OCI-LY7 (cell line): Measurements from ENCODE around the gene COPZ2. TPM values are rescaled to one million over a fixed set of nuclear protein-coding genes. Genes with fewer than 3 reads are reported as not detected.

Source experiments
- BruUV-seq: library from RNA; stranded (reverse); fragments of 400-500 nt; replicated peaks from 2 replicates; lab custom pipeline; 2021; lab: Mats Ljungman, UMichigan
- CTCF ChIA-PET: fragments of 300-600 bp; sonication (Branson Sonifier 250); formaldehyde crosslinking; loops from one replicate; lab custom pipeline; 2022; ENCODE audit warnings: antibody characterized with exemption; ENCODE audit not compliant: unreplicated experiment; lab: Charles Lee
- POLR2A ChIA-PET: fragments of 300-600 bp; sonication (Branson Sonifier 250); formaldehyde crosslinking; loops from one replicate; lab custom pipeline; 2022; ENCODE audit warnings: antibody characterized with exemption; lab: Charles Lee
- DNase-seq: peaks from one replicate; pipeline ENCODE4 v3.0.0-alpha.2; 2015; ENCODE audit warnings: low spot score
- H2AFZ ChIP-seq: fragments of 200-600 bp; sonication (generic), shearing (Covaris generic); 2 replicates; pipeline ENCODE4 v1.6.1; 2014; ENCODE audit warnings: mild to moderate bottlenecking, antibody characterized with exemption, low read length, moderate library complexity
- H3K27ac ChIP-seq: fragments of 200-600 bp; sonication (generic); 2 replicates; pipeline ENCODE4 v1.5.1; 2014; ENCODE audit warnings: mixed run types, low read depth, mild to moderate bottlenecking, moderate library complexity, low read length, inconsistent platforms; ENCODE audit not compliant: poor library complexity, severe bottlenecking
- H3K36me3 ChIP-seq: fragments of 200-600 bp; sonication (generic); 2 replicates; pipeline ENCODE4 v1.6.1; 2014; ENCODE audit warnings: mild to moderate bottlenecking, antibody characterized with exemption, low read length, moderate library complexity, mixed read lengths; ENCODE audit not compliant: insufficient read depth
- H3K4me1 ChIP-seq: fragments of 200-600 bp; sonication (generic); 2 replicates; pipeline ENCODE4 v1.5.1; 2014; ENCODE audit warnings: mild to moderate bottlenecking, low read length; ENCODE audit not compliant: insufficient read depth, poor library complexity, severe bottlenecking
- H3K4me2 ChIP-seq: fragments of 200-600 bp; sonication (generic); 2 replicates; pipeline ENCODE4 v1.6.1; 2014; ENCODE audit warnings: mild to moderate bottlenecking, low read length
- H3K4me3 ChIP-seq: fragments of 200-600 bp; sonication (generic); 2 replicates; pipeline ENCODE4 v1.5.1; 2014; ENCODE audit warnings: mild to moderate bottlenecking, low read depth, low read length; ENCODE audit not compliant: poor library complexity, severe bottlenecking
- H3K79me2 ChIP-seq: fragments of 200-600 bp; sonication (generic); 2 replicates; pipeline ENCODE4 v1.6.1; 2016; ENCODE audit warnings: low read depth, mild to moderate bottlenecking, low read length, moderate library complexity, mixed read lengths; ENCODE audit not compliant: insufficient read depth
- H3K9me2 ChIP-seq: fragments of 200-600 bp; sonication (generic); 2 replicates; pipeline ENCODE4 v1.6.1; 2016; ENCODE audit warnings: mild to moderate bottlenecking, low read length, mixed read lengths; ENCODE audit not compliant: insufficient read depth
- H3K9me3 ChIP-seq: fragments of 200-600 bp; sonication (generic); 2 replicates; pipeline ENCODE4 v1.6.1; 2014; ENCODE audit warnings: mild to moderate bottlenecking, mixed run types, low read length, mixed read lengths
- H4K20me1 ChIP-seq: fragments of 200-600 bp; sonication (generic); 2 replicates; pipeline ENCODE4 v1.6.1; 2014; ENCODE audit warnings: mild to moderate bottlenecking, antibody characterized with exemption, low read length, moderate library complexity, mixed read lengths; ENCODE audit not compliant: insufficient read depth
- EZH2phosphoT487 ChIP-seq: fragments of 200-600 bp; sonication (generic); IDR thresholded peaks from 2 replicates; pipeline ENCODE4 v1.6.1; 2018; ENCODE audit warnings: low read depth, borderline replicate concordance, mild to moderate bottlenecking, mixed run types, antibody characterized with exemption, low read length, moderate library complexity, mixed read lengths
- intact Hi-C: fragments of 100-400 bp; cut with micrococcal nuclease; formaldehyde crosslinking; loops from one replicate; pipeline ENCODE4 v1.10.0; 2022; ENCODE audit not compliant: unreplicated experiment
- total RNA-seq, 2 experiments: library from RNA; depleted of rRNA in 1 of 2; stranded (reverse); fragments of >200 nt in 1 of 2; shearing (Covaris generic) in 1 of 2; gene quantifications; 2 replicates each; pipeline ENCODE4 v1.2.3, GENCODE V29; 2014 to 2022
- TF ChIP-seq, protein P1 (sequence below): fragments of 200-600 bp; sonication (generic); conservative IDR thresholded peaks from 2 replicates; pipeline ENCODE4 v1.5.1; 2014; ENCODE audit warnings: mild to moderate bottlenecking, antibody characterized with exemption, low read length, moderate library complexity, mixed read lengths

Gene COPZ2
- total RNA-seq, 2 experiments from 2014 or later = 1.2 to 1.7 TPM

- Histone ChIP-seq H3K79me2 (no peaks in the 10 kb centered on the region), H4K20me1 (no peaks in the 10 kb centered on the region), H3K4me3 (no peak overlapping the region), H2AFZ (no peak overlapping the region), H3K9me2 (no peaks in the 10 kb centered on the region), H3K4me1 (no peaks in the 10 kb centered on the region), H3K4me2 (no peak overlapping the region), H3K9me3 (no peaks in the 10 kb centered on the region), H3K36me3 (no peaks in the 10 kb centered on the region), H3K27ac (no peak overlapping the region)
- no peak for DNase-seq
- intact Hi-C loops = no loop called here
- TF ChIP-seq, protein P1, sequence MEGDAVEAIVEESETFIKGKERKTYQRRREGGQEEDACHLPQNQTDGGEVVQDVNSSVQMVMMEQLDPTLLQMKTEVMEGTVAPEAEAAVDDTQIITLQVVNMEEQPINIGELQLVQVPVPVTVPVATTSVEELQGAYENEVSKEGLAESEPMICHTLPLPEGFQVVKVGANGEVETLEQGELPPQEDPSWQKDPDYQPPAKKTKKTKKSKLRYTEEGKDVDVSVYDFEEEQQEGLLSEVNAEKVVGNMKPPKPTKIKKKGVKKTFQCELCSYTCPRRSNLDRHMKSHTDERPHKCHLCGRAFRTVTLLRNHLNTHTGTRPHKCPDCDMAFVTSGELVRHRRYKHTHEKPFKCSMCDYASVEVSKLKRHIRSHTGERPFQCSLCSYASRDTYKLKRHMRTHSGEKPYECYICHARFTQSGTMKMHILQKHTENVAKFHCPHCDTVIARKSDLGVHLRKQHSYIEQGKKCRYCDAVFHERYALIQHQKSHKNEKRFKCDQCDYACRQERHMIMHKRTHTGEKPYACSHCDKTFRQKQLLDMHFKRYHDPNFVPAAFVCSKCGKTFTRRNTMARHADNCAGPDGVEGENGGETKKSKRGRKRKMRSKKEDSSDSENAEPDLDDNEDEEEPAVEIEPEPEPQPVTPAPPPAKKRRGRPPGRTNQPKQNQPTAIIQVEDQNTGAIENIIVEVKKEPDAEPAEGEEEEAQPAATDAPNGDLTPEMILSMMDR = no peak
- no peak for TF ChIP-seq EZH2phosphoT487
- BruUV-seq = no TSS peak
- ChIA-PET POLR2A (no interaction called here), CTCF (no interaction called here)
Measured at GRCh38 chr17:47996201-47996600, 41.4 kb downstream of the COPZ2 start.

GRCh38 chr17:47995241-47995935 is 42.2 kb downstream of the COPZ2 start:
- H3K9me2 ChIP-seq = no peaks in the 10 kb centered on the region
- BruUV-seq = no TSS peak
- ChIA-PET CTCF (no interaction called here), POLR2A (no interaction called here)
- H2AFZ ChIP-seq = no peak overlapping the region
- no peaks in the 10 kb centered on the region for H3K79me2 ChIP-seq
- H3K4me2 ChIP-seq = no peak overlapping the region
- H3K9me3 ChIP-seq = no peaks in the 10 kb centered on the region
- intact Hi-C loops = no loop called here
- DNase-seq = no peak
- no peaks in the 10 kb centered on the region for H3K4me1 ChIP-seq
- no peak overlapping the region for H3K4me3 ChIP-seq
- no peak for TF ChIP-seq EZH2phosphoT487
- TF ChIP-seq, protein P1 = no peak
- H3K36me3 ChIP-seq = no peaks in the 10 kb centered on the region
- H4K20me1 ChIP-seq = no peaks in the 10 kb centered on the region
- no peak overlapping the region for H3K27ac ChIP-seq

DNA sequence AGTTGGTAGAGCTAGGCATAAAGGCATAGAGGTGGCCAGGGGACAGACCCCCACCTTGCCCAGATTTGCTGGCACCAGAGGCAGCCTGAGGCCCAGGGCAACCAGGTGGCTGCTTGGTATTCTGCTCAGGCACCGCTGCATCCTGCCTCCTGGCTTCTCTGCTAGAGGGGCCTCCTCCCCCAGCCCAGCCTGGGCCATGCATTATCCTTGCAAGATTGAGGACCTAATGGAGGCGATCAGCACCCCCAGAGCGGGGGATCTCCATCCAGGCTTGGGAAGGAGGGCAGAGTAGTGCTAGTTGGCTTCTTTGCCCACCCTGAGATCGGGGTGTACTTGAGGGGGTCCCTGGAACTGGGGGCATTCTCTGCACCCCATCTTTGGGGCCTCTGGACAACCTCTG is 42.9 kb downstream of the COPZ2 start:
- Histone ChIP-seq H3K79me2 (no peaks in the 10 kb centered on the region), H3K4me2 (no peak overlapping the region), H2AFZ (no peak overlapping the region), H3K27ac (no peak overlapping the region), H3K9me2 (no peaks in the 10 kb centered on the region), H3K9me3 (no peaks in the 10 kb centered on the region), H3K36me3 (no peaks in the 10 kb centered on the region), H4K20me1 (no peaks in the 10 kb centered on the region), H3K4me3 (no peak overlapping the region), H3K4me1 (no peaks in the 10 kb centered on the region)
- TF ChIP-seq EZH2phosphoT487 = no peak
- TF ChIP-seq, protein P1 = no peak
- ChIA-PET POLR2A (no interaction called here), CTCF (no interaction called here)
- DNase-seq = no peak
- intact Hi-C loops = no loop called here
- no TSS peak for BruUV-seq
